H9 (cell line): ENCODE results near the gene GPX7. TPM values are rescaled to one million over a fixed set of nuclear protein-coding genes. Genes with fewer than 3 reads are reported as not detected.
A peak's percentile ranks its signal among the peaks of the same experiment; 100 is the strongest.

Experiments
- DNase-seq: peaks from one replicate; pipeline ENCODE4 v3.0.0-alpha.2; 2017
- H2AFZ ChIP-seq: one replicate; pipeline ENCODE4 v1.6.1; 2013; ENCODE audit warnings: mild to moderate bottlenecking, low read length, control low read depth, moderate library complexity
- H2AK5ac ChIP-seq: 2 replicates; pipeline ENCODE4 v1.6.1; 2013; ENCODE audit warnings: low read length, control low read depth, mixed read lengths; ENCODE audit not compliant: insufficient read length
- H2BK120ac ChIP-seq: one replicate; pipeline ENCODE4 v1.6.1; 2013; ENCODE audit warnings: low read depth, mild to moderate bottlenecking, low read length, control low read depth, inconsistent platforms; ENCODE audit not compliant: poor library complexity, severe bottlenecking
- H2BK12ac ChIP-seq: 2 replicates; pipeline ENCODE4 v1.6.1; 2013; ENCODE audit warnings: low read length, control low read depth, mixed read lengths, low read depth; ENCODE audit not compliant: insufficient read length
- H2BK15ac ChIP-seq: 2 replicates; pipeline ENCODE4 v1.6.1; 2013; ENCODE audit warnings: low read depth, low read length, control low read depth
- H2BK20ac ChIP-seq: one replicate; pipeline ENCODE4 v1.6.1; 2013; ENCODE audit warnings: low read depth, mild to moderate bottlenecking, low read length, control low read depth, inconsistent platforms; ENCODE audit not compliant: poor library complexity, severe bottlenecking
- H2BK5ac ChIP-seq: 2 replicates; pipeline ENCODE4 v1.6.1; 2013; ENCODE audit warnings: low read length, control low read depth, mixed read lengths; ENCODE audit not compliant: insufficient read length
- H3K14ac ChIP-seq: 2 replicates; pipeline ENCODE4 v1.6.1; 2013; ENCODE audit warnings: low read length, control low read depth; ENCODE audit not compliant: insufficient read depth
- H3K18ac ChIP-seq: 2 replicates; pipeline ENCODE4 v1.6.1; 2013; ENCODE audit warnings: low read depth, mild to moderate bottlenecking, mixed read lengths, low read length, control low read depth; ENCODE audit not compliant: insufficient read length
- H3K23ac ChIP-seq: 2 replicates; pipeline ENCODE4 v1.6.1; 2013; ENCODE audit warnings: low read length, control low read depth, mixed read lengths, low read depth; ENCODE audit not compliant: insufficient read length
- H3K23me2 ChIP-seq: 2 replicates; pipeline ENCODE4 v1.6.1; 2013; ENCODE audit warnings: low read depth, mild to moderate bottlenecking, mixed read lengths, low read length, control low read depth; ENCODE audit not compliant: insufficient read length, poor library complexity, severe bottlenecking
- H3K27ac ChIP-seq: 2 replicates; pipeline ENCODE4 v1.5.1; 2013; ENCODE audit warnings: low read length, control low read depth, mixed read lengths, low read depth; ENCODE audit not compliant: insufficient read length
- H3K27me3 ChIP-seq: 2 replicates; pipeline ENCODE4 v1.6.1; 2013; ENCODE audit warnings: low read length, control low read depth, inconsistent platforms; ENCODE audit not compliant: insufficient read depth
- H3K4ac ChIP-seq: 2 replicates; pipeline ENCODE4 v1.6.1; 2013; ENCODE audit warnings: low read depth, mild to moderate bottlenecking, control low read depth, inconsistent platforms, low read length, moderate library complexity
- H3K4me1 ChIP-seq: 2 replicates; pipeline ENCODE4 v1.6.1; 2013; ENCODE audit warnings: low read length, control low read depth, inconsistent platforms; ENCODE audit not compliant: insufficient read depth
- H3K4me2 ChIP-seq: 2 replicates; pipeline ENCODE4 v1.6.1; 2013; ENCODE audit warnings: low read length, control low read depth, mixed read lengths; ENCODE audit not compliant: insufficient read length, insufficient read depth
- H3K56ac ChIP-seq: 2 replicates; pipeline ENCODE4 v1.6.1; 2013; ENCODE audit warnings: low read depth, mild to moderate bottlenecking, mixed read lengths, low read length, control low read depth; ENCODE audit not compliant: insufficient read length
- H3K79me1 ChIP-seq: 2 replicates; pipeline ENCODE4 v1.6.1; 2013; ENCODE audit warnings: low read depth, mild to moderate bottlenecking, moderate library complexity, low read length, control low read depth, inconsistent platforms; ENCODE audit not compliant: insufficient read depth, poor library complexity, severe bottlenecking
- H3K79me2 ChIP-seq: 2 replicates; pipeline ENCODE4 v1.6.1; 2013; ENCODE audit warnings: low read length, control low read depth, inconsistent platforms; ENCODE audit not compliant: insufficient read depth
- H3K9ac ChIP-seq: 2 replicates; pipeline ENCODE4 v1.6.1; 2013; ENCODE audit warnings: low read length, control low read depth, mixed read lengths; ENCODE audit not compliant: insufficient read length; ENCODE audit errors: extremely low read depth
- H3K9me3 ChIP-seq: one replicate; pipeline ENCODE4 v1.6.1; 2013; ENCODE audit warnings: low read depth, low read length, inconsistent platforms; ENCODE audit not compliant: control insufficient read depth
- H3T11ph ChIP-seq: one replicate; pipeline ENCODE4 v1.6.1; 2013; ENCODE audit warnings: mild to moderate bottlenecking, low read length, control low read depth, inconsistent platforms
- H4K20me1 ChIP-seq: one replicate; pipeline ENCODE4 v1.6.1; 2013; ENCODE audit not compliant: control insufficient read depth, insufficient read length, insufficient read depth
- H4K5ac ChIP-seq: 2 replicates; pipeline ENCODE4 v1.6.1; 2013; ENCODE audit warnings: low read depth, mild to moderate bottlenecking, mixed read lengths, low read length, control low read depth; ENCODE audit not compliant: insufficient read length
- H4K8ac ChIP-seq: replicated peaks from 2 replicates; pipeline ENCODE4 v1.6.1; 2013; ENCODE audit warnings: low read length, control low read depth, mixed read lengths, low read depth; ENCODE audit not compliant: insufficient read length
- H4K91ac ChIP-seq: 2 replicates; pipeline ENCODE4 v1.6.1; 2013; ENCODE audit warnings: low read depth, mild to moderate bottlenecking, moderate library complexity, mixed read lengths, low read length, control low read depth; ENCODE audit not compliant: insufficient read length
- H3K27ac Mint-ChIP-seq, 3 experiments: 2 replicates in 2 of 3; 3 replicates in 1 of 3; pipeline ENCODE4 v1.8.0; 2020 to 2021; ENCODE audit warnings: mixed read lengths in 3 of 3, mild to moderate bottlenecking in 1 of 3, moderate library complexity in 1 of 3
- H3K27me3 Mint-ChIP-seq: 2 replicates; pipeline ENCODE4 v1.8.0; 2021; ENCODE audit warnings: low read depth, mild to moderate bottlenecking, moderate library complexity, mixed read lengths
- H3K36me3 Mint-ChIP-seq, 3 experiments: 2 replicates in 2 of 3; 3 replicates in 1 of 3; pipeline ENCODE4 v1.8.0; 2020 to 2021; ENCODE audit warnings: low read depth in 3 of 3, mixed read lengths in 3 of 3; ENCODE audit not compliant: insufficient read depth in 1 of 3
- H3K4me1 Mint-ChIP-seq, 2 experiments: 2 replicates each; pipeline ENCODE4 v1.8.0; 2020; ENCODE audit warnings: mixed read lengths in 2 of 2
- H3K4me3 Mint-ChIP-seq, 2 experiments: 2 replicates in 1 of 2; 3 replicates in 1 of 2; pipeline ENCODE4 v1.8.0; 2020 to 2021; ENCODE audit warnings: mild to moderate bottlenecking in 2 of 2, mixed read lengths in 2 of 2, moderate library complexity in 1 of 2
- H3K9me3 Mint-ChIP-seq, 2 experiments: 2 replicates in 1 of 2; 3 replicates in 1 of 2; pipeline ENCODE4 v1.8.0; 2020; ENCODE audit warnings: mild to moderate bottlenecking in 2 of 2, mixed read lengths in 2 of 2, moderate library complexity in 1 of 2
- CTCF ChIP-seq: fragments of 200-600 bp; sonication (generic); conservative IDR thresholded peaks from 3 replicates; pipeline ENCODE4 v1.8.0; 2021; ENCODE audit warnings: antibody characterized with exemption, mild to moderate bottlenecking
- WGBS: extraction: QIAGEN DNeasy Blood & Tissue Kit; methylation state at CpG from one replicate; pipeline ENCODE4 v1.1.7; 2013; ENCODE audit warnings: missing lambda C conversion rate, low lambda C conversion rate, mixed read lengths; ENCODE audit not compliant: insufficient read length; ENCODE audit errors: extremely low coverage; 5-methylcytosine and 5-hydroxymethylcytosine counted together
- total RNA-seq: library from RNA; stranded (reverse); gene quantifications from 2 replicates; pipeline ENCODE4 v1.2.1, GENCODE V29; 2021

Gene GPX7
- total RNA-seq, 1 experiment from 2014 or later = 12.1 TPM

GRCh38 chr1:52603630-52604029 is 1.5 kb downstream of the GPX7 start:
- Histone ChIP-seq H3K4me1 (peaks cover 4% of the 10 kb centered on the region; the same call in 1 of the 2 replicates), H4K8ac (no peak overlapping the region), H3K27ac (no peak overlapping the region), H3K23me2 (peaks cover 7% of the 10 kb centered on the region), H3K79me1 (no peaks in the 10 kb centered on the region), H3K56ac (no peak overlapping the region), H2BK15ac (no peak overlapping the region), H2BK120ac (no peak overlapping the region), H3K9ac (no peak overlapping the region), H3K4ac (no peak overlapping the region), H2AK5ac (no peak overlapping the region), H4K91ac (no peak overlapping the region), H2BK20ac (no peak overlapping the region), H2AFZ (no peak overlapping the region), H4K5ac (no peak overlapping the region), H3K27me3 (peaks cover 13% of the 10 kb centered on the region; the same call in 1 of the 2 replicates), H3T11ph (no peak overlapping the region), H3K4me2 (no peak overlapping the region), H3K18ac (no peak overlapping the region), H3K79me2 (no peaks in the 10 kb centered on the region), H3K9me3 (no peaks in the 10 kb centered on the region), H3K23ac (no peak overlapping the region), H2BK12ac (no peak overlapping the region), H3K14ac (no peak overlapping the region), H4K20me1 (peaks cover 3% of the 10 kb centered on the region), H2BK5ac (no peak overlapping the region)
- WGBS = no CpG with 5 or more reads among the region's 6 CpGs
- Mint-ChIP-seq H3K36me3 (peaks cover 0 to 1% (median 0%) of the 10 kb centered on the region in 3 experiments; a peak in 1 of 7 replicates), H3K27me3 (peaks cover 42% of the 10 kb centered on the region), H3K4me1 (peaks cover 13 to 16% of the 10 kb centered on the region in 2 experiments), H3K4me3 (peak overlapping the region; percentile 64 to 76; a peak in 1 of 5 replicates), H3K9me3 (no peaks in the 10 kb centered on the region), H3K27ac (no peak overlapping the region)
- DNase-seq = no peak
- no peak for TF ChIP-seq CTCF
